Superior temporal gyrus (tissue), 1 donor: ENCODE measurements around the gene ALCAM.
A peak's percentile ranks its signal among the peaks of the same experiment; 100 is the strongest.

Source experiments
- DNase-seq: peaks from one replicate; pipeline ENCODE4 v3.0.0-alpha.2; 2016; ENCODE audit errors: extremely low spot score

ALCAM gene

GRCh38 chr3:105366326-105367062, at the start of gene ALCAM:
ALCAM (plus strand) TSS chr3:105366909.
- DNase-seq = peak; percentile 96

- DNase-seq = no peak
Observed at GRCh38 chr3:105317841-105318240, 48.9 kb upstream of the ALCAM start.

DNA sequence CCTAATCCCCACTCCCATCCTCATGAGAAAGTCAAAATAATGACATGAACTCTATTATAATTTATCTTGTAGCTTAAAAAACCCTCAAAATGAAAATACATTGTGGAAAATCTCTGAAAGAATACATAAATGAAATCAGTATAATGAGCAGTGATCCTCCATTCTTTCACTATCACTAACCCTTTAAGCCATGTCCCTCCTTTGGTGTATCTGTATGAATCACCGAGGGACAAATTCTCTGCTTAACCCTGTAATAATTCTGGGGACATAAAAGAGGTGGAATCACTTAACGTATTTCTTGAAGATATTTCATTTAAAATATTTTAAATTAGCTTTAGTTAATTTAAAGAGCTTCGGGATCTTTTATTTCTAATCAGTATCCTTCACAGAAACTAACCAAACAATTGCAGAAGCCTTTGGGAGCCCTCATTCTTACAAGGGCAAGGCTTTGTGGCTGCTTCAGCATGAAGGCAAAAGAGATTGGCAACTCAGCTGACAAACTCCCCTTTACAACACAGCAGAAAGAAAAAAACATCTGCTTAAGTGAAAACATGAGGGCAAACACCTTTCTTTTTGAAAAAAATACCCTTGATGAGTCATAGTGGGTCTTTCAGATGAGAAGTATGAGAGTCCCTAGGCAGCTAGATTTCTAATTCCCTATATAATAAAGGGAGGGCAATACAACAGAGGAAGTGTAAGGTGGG, 44.0 kb upstream of the ALCAM start:
- no peak for DNase-seq

- DNase-seq = no peak
Observed at GRCh38 chr3:105323274-105323599, 43.5 kb upstream of the ALCAM start.

GRCh38 chr3:105324951-105325350, 41.8 kb upstream of the ALCAM start:
- DNase-seq = no peak

GRCh38 chr3:105327662-105328337, 38.9 kb upstream of the ALCAM start:
- DNase-seq = no peak

DNA sequence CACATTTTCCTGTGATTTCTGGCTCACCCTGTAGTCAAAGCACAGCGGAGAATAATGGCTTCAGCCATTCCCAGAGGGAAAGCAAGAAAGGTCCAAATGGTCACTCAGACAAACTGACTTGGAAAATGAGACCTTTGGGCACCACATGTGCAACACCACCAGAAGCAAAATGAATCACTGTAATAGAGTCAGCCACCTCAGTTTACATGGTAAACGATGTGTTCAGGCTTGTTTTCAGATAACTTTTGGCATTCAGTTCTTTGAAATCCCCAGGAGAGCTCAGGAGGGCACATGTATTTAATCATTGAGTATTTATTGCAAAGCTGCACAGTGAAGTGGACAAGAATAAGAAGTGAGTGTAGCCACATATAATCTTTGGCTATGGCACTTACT, 38.4 kb upstream of the ALCAM start:
- DNase-seq = no peak

- DNase-seq = no peak
Observed at GRCh38 chr3:105332961-105333360, 33.7 kb upstream of the ALCAM start.

DNA sequence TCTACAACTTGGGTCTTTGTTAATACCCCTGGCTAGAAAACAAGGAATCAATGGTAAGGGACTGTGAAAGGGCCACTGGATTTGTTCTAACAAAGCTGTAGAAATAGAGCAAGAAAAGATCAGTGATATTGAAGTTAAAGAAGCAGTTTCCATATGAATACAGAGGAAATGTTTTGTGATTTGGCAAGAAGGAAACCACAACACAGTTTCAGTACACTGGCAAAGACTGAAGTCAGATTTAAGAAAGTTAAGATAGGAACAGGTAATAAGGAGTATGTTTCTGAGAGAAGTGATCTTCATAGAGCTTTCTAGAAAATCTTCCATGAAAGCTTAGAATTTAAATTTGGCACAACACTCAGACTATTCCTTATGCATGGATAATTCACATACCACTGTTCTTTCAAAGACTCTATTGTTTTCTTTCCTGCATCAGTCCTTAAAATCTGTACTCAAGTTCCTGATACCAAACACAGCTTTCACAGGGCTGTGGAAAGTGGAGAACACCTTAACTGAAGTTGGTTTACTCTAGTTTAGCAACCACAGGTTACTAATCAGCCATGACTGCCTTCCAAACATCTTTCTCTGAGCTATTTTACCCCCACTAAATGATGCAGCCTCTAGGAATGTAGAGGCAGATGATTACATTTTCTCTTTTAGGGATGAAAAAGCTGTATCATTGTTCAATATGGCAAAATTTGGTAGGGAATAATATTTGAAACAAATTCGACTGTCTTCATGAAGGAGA, 32.4 kb upstream of the ALCAM start:
- DNase-seq = no peak

DNA sequence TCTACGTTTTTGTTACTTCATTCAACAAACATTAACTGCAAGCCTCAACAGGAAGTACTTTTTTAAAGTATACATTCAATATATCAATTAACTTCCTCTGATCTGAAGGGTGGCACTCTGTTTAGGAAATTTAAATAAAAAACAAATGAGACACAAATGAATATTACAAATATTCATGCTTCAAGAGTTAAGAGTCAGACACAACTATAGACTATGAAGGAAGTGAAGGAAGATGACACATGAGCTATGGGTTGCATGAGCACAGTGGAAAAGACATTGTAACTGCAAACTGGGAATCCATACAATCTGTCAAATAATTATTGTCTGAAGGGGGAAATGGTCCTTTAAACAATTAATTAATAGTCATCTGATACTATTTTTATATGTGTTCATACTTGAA, 26.8 kb upstream of the ALCAM start:
- DNase-seq = no peak

DNA sequence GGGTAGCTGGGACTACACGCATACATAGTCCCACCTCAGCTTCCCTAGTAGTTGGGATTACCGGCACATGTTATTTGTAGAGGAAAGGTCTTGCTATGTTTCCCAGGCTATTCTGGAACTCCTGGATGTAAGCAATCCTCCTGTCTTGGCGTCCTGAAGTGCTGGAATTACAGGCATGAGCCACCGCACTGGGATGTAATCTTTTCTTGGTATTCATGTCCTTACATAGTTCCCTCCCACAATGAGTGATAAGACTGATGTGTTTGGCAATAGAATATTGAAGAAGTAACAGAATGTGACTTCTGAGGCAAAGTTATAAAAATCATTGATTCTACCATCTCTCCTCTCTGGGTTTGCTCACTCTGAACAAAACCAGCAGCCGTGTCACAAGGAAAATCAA, 22.7 kb upstream of the ALCAM start:
- no peak for DNase-seq

GRCh38 chr3:105345156-105345555, 21.6 kb upstream of the ALCAM start:
- no peak for DNase-seq

DNA sequence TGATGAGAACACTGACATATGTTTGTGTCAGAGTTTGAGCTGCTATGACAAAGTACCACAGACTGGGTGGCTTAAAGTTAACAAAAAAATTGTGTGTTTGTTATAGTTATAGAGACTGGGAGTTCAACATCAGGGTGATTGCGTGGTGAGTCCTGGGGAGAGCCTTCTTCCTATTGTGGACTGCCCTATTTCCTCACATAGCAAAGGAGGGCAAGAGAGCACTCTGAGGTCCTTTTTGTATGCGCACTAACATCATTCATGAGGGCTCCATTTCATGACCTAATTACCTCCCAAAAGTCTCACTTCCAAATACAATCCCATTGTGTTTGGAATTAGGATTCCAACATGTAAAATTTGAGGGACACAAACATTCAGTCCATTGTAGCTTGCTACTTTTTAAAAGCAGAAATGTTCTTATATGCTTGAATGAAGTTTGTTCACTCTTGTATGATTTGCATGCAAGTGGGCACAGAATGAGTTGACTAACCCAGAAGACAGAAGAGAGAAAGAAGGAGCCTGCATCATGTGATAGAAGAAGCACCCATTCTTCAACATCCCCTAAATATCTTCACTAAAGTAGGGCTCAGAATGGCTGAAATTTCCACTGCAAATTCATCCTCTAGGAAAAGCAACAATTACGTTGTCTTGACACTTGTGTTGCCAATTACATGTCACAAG, 18.9 kb upstream of the ALCAM start:
- no peak for DNase-seq

DNA sequence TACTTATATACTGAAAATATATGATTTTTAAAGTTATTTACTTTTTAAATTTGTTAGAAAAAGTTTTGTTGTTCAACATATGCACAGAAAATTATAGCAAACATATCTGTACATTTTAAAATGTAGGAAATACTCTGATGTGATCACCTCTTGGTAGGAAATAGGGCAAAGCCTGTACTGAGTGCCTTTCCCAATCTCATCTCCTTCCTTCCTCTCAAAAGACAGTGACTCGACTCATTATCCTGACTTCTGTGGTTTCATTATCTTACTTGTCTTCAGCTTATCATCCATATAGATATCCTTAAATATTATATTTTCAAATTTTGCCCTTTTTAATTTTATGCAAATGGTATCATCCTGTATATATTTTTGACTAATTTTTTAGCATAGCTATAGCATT, 18.4 kb upstream of the ALCAM start:
- DNase-seq = no peak

- DNase-seq = no peak
Observed at GRCh38 chr3:105349684-105350387, 16.9 kb upstream of the ALCAM start.

DNA sequence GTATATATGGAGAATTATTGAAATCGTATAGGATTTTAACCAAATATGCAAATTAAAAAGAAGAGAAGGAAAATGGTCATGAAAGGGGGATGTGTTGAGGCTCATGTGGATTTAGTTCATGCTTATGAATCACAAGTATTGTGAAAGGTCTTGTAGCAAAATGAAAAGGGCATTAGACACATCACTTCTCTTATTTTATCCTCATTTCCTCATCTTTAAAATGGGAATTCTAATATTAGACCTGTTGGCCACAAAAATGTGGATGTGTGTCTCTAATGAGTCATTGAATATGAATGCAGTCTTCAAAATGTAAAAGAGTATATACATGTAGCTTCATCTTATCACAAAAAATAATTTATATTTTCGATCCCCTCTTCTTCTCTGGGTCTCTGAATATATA, 14.9 kb upstream of the ALCAM start:
- no peak for DNase-seq

DNA sequence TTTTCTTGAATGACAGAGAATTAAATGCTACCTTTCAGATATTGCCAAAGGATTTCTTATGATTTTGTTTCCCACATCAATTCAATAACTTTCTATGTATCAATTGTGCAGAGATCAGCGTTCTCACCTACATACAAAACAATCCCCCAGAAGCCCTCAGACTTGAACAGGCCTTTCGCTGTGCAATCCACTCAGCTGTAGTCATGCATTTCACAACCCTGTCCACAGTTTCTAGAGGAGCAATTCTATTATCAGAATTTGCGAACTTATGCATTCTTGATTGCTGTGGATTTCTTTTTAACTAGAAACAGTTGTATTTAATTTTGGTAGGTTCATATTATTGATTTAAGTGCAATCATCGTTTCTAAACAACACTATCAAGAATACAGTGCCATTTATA, 13.7 kb upstream of the ALCAM start:
- no peak for DNase-seq

GRCh38 chr3:105353485-105354161, 13.1 kb upstream of the ALCAM start:
- DNase-seq = peak; percentile 55

DNA sequence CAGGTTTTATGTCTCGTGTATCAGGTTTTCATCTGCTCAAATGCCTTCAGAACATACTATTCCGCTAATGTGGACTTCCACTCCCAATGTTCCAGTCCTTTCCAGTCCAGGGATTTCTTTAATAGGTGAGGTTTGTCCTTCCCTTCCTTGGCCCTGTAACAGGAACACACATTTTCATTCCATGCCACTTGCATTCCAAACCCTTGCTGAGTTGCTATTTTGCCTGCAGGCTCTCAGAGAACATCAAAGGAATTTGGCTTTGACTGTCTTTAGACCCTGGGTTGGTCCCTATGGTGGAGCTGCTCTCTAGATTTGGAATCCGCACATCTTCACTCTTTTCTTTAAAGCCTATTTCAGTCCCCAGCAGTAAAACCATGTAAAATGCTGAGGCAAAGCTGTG, 12.3 kb upstream of the ALCAM start:
- DNase-seq = no peak

DNA sequence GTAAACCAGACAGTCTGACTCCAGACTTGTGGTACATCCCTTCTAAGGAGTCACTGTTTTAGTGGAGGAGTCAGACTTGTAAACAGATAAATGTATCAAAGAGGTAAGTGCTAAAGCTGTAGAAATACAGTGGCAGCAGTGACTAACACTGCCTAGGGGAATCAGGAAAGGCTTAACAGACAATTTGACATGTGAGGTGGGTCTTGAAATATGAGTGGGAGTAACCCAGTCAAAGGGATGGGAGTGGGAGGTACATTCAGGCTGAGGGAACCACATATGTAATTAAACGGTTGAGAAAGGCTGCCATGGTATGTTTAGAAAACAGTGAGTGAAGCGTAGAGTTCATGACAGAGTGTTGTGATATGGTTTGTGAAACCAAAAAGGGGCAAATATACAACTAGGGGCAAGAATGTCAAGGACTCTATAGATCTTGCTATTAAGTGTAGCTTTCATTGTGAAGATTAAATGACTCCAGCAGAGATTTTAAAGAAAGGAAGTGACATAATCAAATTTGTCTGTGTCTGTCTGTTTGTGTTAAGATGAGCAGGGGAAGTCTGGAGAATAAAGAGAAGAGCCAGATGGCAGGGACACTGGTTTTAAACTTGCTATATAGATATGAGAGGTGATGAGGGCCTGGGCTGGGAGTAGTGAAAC, 11.2 kb upstream of the ALCAM start:
- no peak for DNase-seq
